H1 (cell line): ENCODE measurements around the gene COG3. TPM values are rescaled to one million over a fixed set of nuclear protein-coding genes. Genes with fewer than 3 reads are reported as not detected.

Experiments used
- CTCF ChIA-PET: fragments of 300-600 bp; sonication (Branson Sonifier 250); formaldehyde crosslinking; loops from one replicate; lab custom pipeline; 2021; ENCODE audit not compliant: partially characterized antibody; lab: Charles Lee
- POLR2A ChIA-PET: fragments of 300-600 bp; sonication (Branson Sonifier 250); formaldehyde crosslinking; loops from one replicate; lab custom pipeline; 2021; ENCODE audit warnings: inconsistent platforms; ENCODE audit not compliant: partially characterized antibody; lab: Charles Lee
- DNase-seq, 2 experiments: peaks; one replicate each; pipeline versions ENCODE4 v3.0.0 to v3.0.0-alpha.2; 2010 to 2022; ENCODE audit warnings: low spot score in 2 of 2, low read depth in 1 of 2, mixed read lengths in 1 of 2
- FAIRE-seq: peaks from 2 replicates; lab custom pipeline; 2011; peaks lifted over from hg19 to GRCh38; lab: Jason Lieb, UNC
- H2AFZ ChIP-seq: 2 replicates; pipeline ENCODE4 v1.8.1; 2012; ENCODE audit warnings: low read length, inconsistent platforms
- H2AK5ac ChIP-seq: 2 replicates; pipeline ENCODE4 v1.6.1; 2013; ENCODE audit warnings: low read depth, low read length
- H2BK120ac ChIP-seq: replicated peaks from 2 replicates; pipeline ENCODE3; 2013; ENCODE audit warnings: low read depth, low read length, inconsistent platforms
- H2BK12ac ChIP-seq: 2 replicates; pipeline ENCODE4 v1.6.1; 2013; ENCODE audit warnings: low read depth, low read length
- H2BK15ac ChIP-seq: 2 replicates; pipeline ENCODE4 v1.6.1; 2013; ENCODE audit warnings: low read length
- H2BK20ac ChIP-seq: 2 replicates; pipeline ENCODE4 v1.6.1; 2013; ENCODE audit warnings: low read length
- H2BK5ac ChIP-seq: 2 replicates; pipeline ENCODE4 v1.6.1; 2013; ENCODE audit warnings: low read depth, low read length
- H3K14ac ChIP-seq: 2 replicates; pipeline ENCODE4 v1.6.1; 2013; ENCODE audit warnings: inconsistent platforms; ENCODE audit not compliant: insufficient read length
- H3K18ac ChIP-seq: 2 replicates; pipeline ENCODE4 v1.6.1; 2013; ENCODE audit warnings: low read length; ENCODE audit errors: extremely low read depth
- H3K23ac ChIP-seq: 2 replicates; pipeline ENCODE4 v1.6.1; 2013; ENCODE audit warnings: inconsistent platforms; ENCODE audit not compliant: insufficient read length
- H3K23me2 ChIP-seq: 2 replicates; pipeline ENCODE4 v1.6.1; 2013; ENCODE audit warnings: low read depth, low read length
- H3K27ac ChIP-seq: 2 replicates; pipeline ENCODE4 v1.6.1; 2011; ENCODE audit warnings: low read depth, low read length, inconsistent platforms
- H3K27me3 ChIP-seq, 4 experiments: replicated peaks in 1 of 4; 1 replicate in 1 of 4; 2 replicates in 3 of 4; pipeline versions ENCODE4 v1.6.1 to v1.8.1; 2011 to 2013; ENCODE audit warnings: low read length in 3 of 4, mild to moderate bottlenecking in 3 of 4, inconsistent platforms in 2 of 4, mixed read lengths in 2 of 4, moderate library complexity in 1 of 4; ENCODE audit not compliant: control insufficient read depth in 3 of 4, insufficient read depth in 3 of 4; ENCODE audit errors: extremely low read depth in 1 of 4
- H3K36me3 ChIP-seq, 4 experiments: 2 replicates each; pipeline versions ENCODE4 v1.6.1 to v1.8.1; 2011 to 2013; ENCODE audit warnings: mild to moderate bottlenecking in 4 of 4, low read length in 3 of 4, moderate library complexity in 2 of 4, control low read depth in 1 of 4, inconsistent platforms in 1 of 4; ENCODE audit not compliant: insufficient read depth in 4 of 4, control insufficient read depth in 2 of 4
- H3K4ac ChIP-seq: replicated peaks from 2 replicates; pipeline ENCODE3; 2013; ENCODE audit warnings: low read length, low read depth, mixed read lengths, inconsistent platforms; ENCODE audit not compliant: insufficient read length
- H3K4me1 ChIP-seq, 4 experiments: replicated peaks in 1 of 4; 1 replicate in 1 of 4; 2 replicates in 3 of 4; pipeline versions ENCODE4 v1.6.1 to v1.8.1; 2011 to 2013; ENCODE audit warnings: low read length in 3 of 4, inconsistent platforms in 2 of 4, mixed read lengths in 1 of 4; ENCODE audit not compliant: insufficient read depth in 4 of 4, control insufficient read depth in 3 of 4
- H3K4me2 ChIP-seq, 2 experiments: 2 replicates each; pipeline versions ENCODE4 v1.6.1 to v1.8.1; 2011 to 2013; ENCODE audit warnings: low read depth in 2 of 2, low read length in 2 of 2, control low read depth in 1 of 2, inconsistent platforms in 1 of 2, mild to moderate bottlenecking in 1 of 2; ENCODE audit not compliant: insufficient read depth in 1 of 2
- H3K4me3 ChIP-seq, 4 experiments: fragments of 200-600, 300-600 bp in 1 of 4; sonication (generic), shearing (Covaris generic), sonication (Bioruptor Twin) in 1 of 4; 2 replicates each; pipeline versions ENCODE4 v1.5.1 to v1.8.1; 2011 to 2016; ENCODE audit warnings: low read length in 4 of 4, low read depth in 3 of 4, control low read depth in 2 of 4, inconsistent platforms in 2 of 4, mild to moderate bottlenecking in 2 of 4, mixed read lengths in 1 of 4, moderate library complexity in 1 of 4; ENCODE audit not compliant: insufficient read depth in 2 of 4; ENCODE audit errors: extremely low read depth in 1 of 4
- H3K56ac ChIP-seq: replicated peaks from 2 replicates; pipeline ENCODE3; 2013; ENCODE audit warnings: low read depth, mild to moderate bottlenecking, mixed read lengths, low read length, inconsistent platforms; ENCODE audit not compliant: insufficient read length
- H3K79me1 ChIP-seq: 2 replicates; pipeline ENCODE4 v1.6.1; 2013; ENCODE audit warnings: low read depth, low read length, control low read depth
- H3K79me2 ChIP-seq, 2 experiments: 2 replicates each; pipeline versions ENCODE4 v1.6.1 to v1.8.1; 2012 to 2013; ENCODE audit warnings: low read length in 2 of 2, mild to moderate bottlenecking in 2 of 2, inconsistent platforms in 1 of 2; ENCODE audit not compliant: insufficient read depth in 2 of 2, control insufficient read depth in 1 of 2
- H3K9ac ChIP-seq, 4 experiments: replicated peaks in 1 of 4; 1 replicate in 1 of 4; 2 replicates in 3 of 4; pipeline versions ENCODE4 v1.6.1 to v1.8.1; 2011 to 2013; ENCODE audit warnings: low read depth in 3 of 4, low read length in 3 of 4, control low read depth in 2 of 4, mild to moderate bottlenecking in 2 of 4, moderate library complexity in 2 of 4, inconsistent platforms in 1 of 4; ENCODE audit errors: extremely low read depth in 1 of 4
- H3K9me3 ChIP-seq, 2 experiments: 2 replicates each; pipeline versions ENCODE4 v1.6.1 to v1.8.1; 2012 to 2013; ENCODE audit warnings: mild to moderate bottlenecking in 2 of 2, moderate library complexity in 2 of 2, control low read depth in 1 of 2, inconsistent platforms in 1 of 2, low read depth in 1 of 2, low read length in 1 of 2, mixed read lengths in 1 of 2; ENCODE audit not compliant: insufficient read depth in 2 of 2
- H4K20me1 ChIP-seq, 2 experiments: replicated peaks in 1 of 2; 2 replicates each; pipeline versions ENCODE3 to v1.8.1; 2011 to 2013; ENCODE audit warnings: inconsistent platforms in 2 of 2, low read length in 2 of 2, mild to moderate bottlenecking in 1 of 2; ENCODE audit not compliant: insufficient read depth in 2 of 2, control insufficient read depth in 1 of 2
- H4K5ac ChIP-seq: 2 replicates; pipeline ENCODE4 v1.6.1; 2013; ENCODE audit warnings: low read length, low read depth, mixed read lengths, inconsistent platforms; ENCODE audit not compliant: insufficient read length
- H4K8ac ChIP-seq: 2 replicates; pipeline ENCODE4 v1.8.0; 2013; ENCODE audit warnings: mild to moderate bottlenecking, moderate library complexity, low read length, inconsistent platforms; ENCODE audit not compliant: insufficient read depth; ENCODE audit errors: extremely low read depth
- H4K91ac ChIP-seq: replicated peaks from 2 replicates; pipeline ENCODE3; 2013; ENCODE audit warnings: low read length, mixed read lengths, inconsistent platforms; ENCODE audit not compliant: insufficient read length
- BRCA1 ChIP-seq: IDR thresholded peaks from 2 replicates; pipeline ENCODE4 v1.6.1; 2012; ENCODE audit warnings: low read depth, low read length, improper control_type of control experiment
- CBX5 ChIP-seq: fragments of 300-800, 300-1000 bp; sonication (generic); IDR thresholded peaks from 2 replicates; pipeline ENCODE4 v1.7.1; 2016; ENCODE audit warnings: antibody characterized with exemption, low read length, low read depth
- CHD1 ChIP-seq: IDR thresholded peaks from 2 replicates; pipeline ENCODE4 v1.6.1; 2012; ENCODE audit warnings: low read depth, low read length, improper control_type of control experiment
- CHD2 ChIP-seq: IDR thresholded peaks from 2 replicates; pipeline ENCODE4 v1.6.1; 2012; ENCODE audit warnings: low read length, improper control_type of control experiment
- HDAC2 ChIP-seq, 2 experiments: fragments of 300-600 bp in 1 of 2; sonication (generic) in 1 of 2; IDR thresholded peaks; 2 replicates each; pipeline ENCODE4 v1.6.1; 2011 to 2012; ENCODE audit warnings: low read depth in 2 of 2, low read length in 2 of 2, mild to moderate bottlenecking in 2 of 2, moderate library complexity in 2 of 2, borderline replicate concordance in 1 of 2, inconsistent platforms in 1 of 2
- POU5F1 ChIP-seq: IDR thresholded peaks from 2 replicates; pipeline ENCODE4 v1.6.1; 2011; ENCODE audit warnings: low read depth, mild to moderate bottlenecking, low read length, moderate library complexity
- WGBS, 2 experiments: shearing (Covaris generic) in 1 of 2; methylation state at CpG; one replicate each; pipeline versions ENCODE4 v1.1.6 to v1.1.7; 2013 to 2015; ENCODE audit warnings: low lambda C conversion rate in 2 of 2, mixed read lengths in 2 of 2, inconsistent platforms in 1 of 2, low coverage in 1 of 2, missing lambda C conversion rate in 1 of 2; ENCODE audit not compliant: insufficient replicate concordance in 2 of 2, insufficient coverage in 1 of 2, insufficient read length in 1 of 2; ENCODE audit errors: extremely low coverage in 1 of 2, missing lambda C conversion rate in 1 of 2; 5-methylcytosine and 5-hydroxymethylcytosine counted together
- polyA plus RNA-seq, 7 experiments: library from polyadenylated mRNA; depleted of rRNA in 3 of 7; stranded (reverse) in 5 of 7; unstranded in 2 of 7; fragments of >200 nt in 5 of 7; fragments of 200-250 nt in 2 of 7; gene quantifications; 1 replicate in 5 of 7; 2 replicates in 1 of 7; 4 replicates in 1 of 7; pipeline versions ENCODE4 v1.2.1 to v1.2.3, GENCODE V29; 2011 to 2013; ENCODE audit warnings: missing spikeins in 2 of 7, mixed read lengths in 2 of 7
- total RNA-seq: library from RNA; stranded (reverse); fragmentation: NEBNext Ultra II Directional; extraction: Animal tissue kit (Norgen Biotek cat#: 25700); gene quantifications from 2 replicates; pipeline ENCODE4 v1.2.1, GENCODE V29; 2021
- TF ChIP-seq, protein P1 (sequence below): IDR thresholded peaks from 2 replicates; pipeline ENCODE4 v1.6.1; 2011; ENCODE audit warnings: low read length, improper control_type of control experiment

Gene COG3
- total and polyA plus RNA-seq, 2 of the 8 experiments (the other 6 are each of a cell fraction or from before 2014, with no cell fraction given) = 12.7 to 13.5 TPM

DNA sequence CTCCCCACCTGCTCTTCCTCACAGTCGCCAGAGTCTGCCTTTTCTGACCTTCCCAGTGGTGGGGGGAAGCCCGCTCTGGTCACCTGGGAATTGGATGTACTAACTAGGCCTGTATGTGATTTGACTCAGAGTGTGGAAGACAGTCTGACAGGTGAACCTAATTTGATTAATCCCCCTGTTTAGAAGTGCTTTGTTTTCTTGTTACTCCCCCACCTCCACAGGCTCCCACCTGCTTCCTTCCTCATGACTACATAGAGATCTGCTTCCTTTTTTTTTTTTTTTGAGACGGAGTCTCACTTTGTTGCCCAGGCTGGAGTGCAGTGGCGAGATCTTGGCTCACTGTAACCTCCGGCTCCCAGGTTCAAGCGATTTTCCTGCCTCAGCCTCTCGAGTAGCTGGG is 44.0 kb downstream of the COG3 start:
- no peaks in the 10 kb centered on the region for H3K9me3 ChIP-seq
- no peak overlapping the region for H2AFZ ChIP-seq
- no peaks in the 10 kb centered on the region for H3K79me2 ChIP-seq
- H3K9ac ChIP-seq = no peak overlapping the region
- POLR2A ChIA-PET = no interaction called here
- no peak overlapping the region for H4K5ac ChIP-seq
- H2BK15ac ChIP-seq = no peak overlapping the region
- H3K27me3 ChIP-seq = no peaks in the 10 kb centered on the region
- no peak for TF ChIP-seq CHD2
- TF ChIP-seq POU5F1 = no peak
- no peak for TF ChIP-seq CBX5
- TF ChIP-seq, protein P1, sequence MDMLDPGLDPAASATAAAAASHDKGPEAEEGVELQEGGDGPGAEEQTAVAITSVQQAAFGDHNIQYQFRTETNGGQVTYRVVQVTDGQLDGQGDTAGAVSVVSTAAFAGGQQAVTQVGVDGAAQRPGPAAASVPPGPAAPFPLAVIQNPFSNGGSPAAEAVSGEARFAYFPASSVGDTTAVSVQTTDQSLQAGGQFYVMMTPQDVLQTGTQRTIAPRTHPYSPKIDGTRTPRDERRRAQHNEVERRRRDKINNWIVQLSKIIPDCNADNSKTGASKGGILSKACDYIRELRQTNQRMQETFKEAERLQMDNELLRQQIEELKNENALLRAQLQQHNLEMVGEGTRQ = no peak
- TF ChIP-seq CHD1 = no peak
- no peak for TF ChIP-seq HDAC2 (IDR thresholded peaks at IDR 0.05; ENCODE audit: borderline replicate concordance in 1 of 2, low read depth in 2 of 2, low read length in 2 of 2)
- no peak for TF ChIP-seq BRCA1
- TF ChIP-seq, all 59 proteins: peak for 0
- Histone ChIP-seq H2AK5ac (no peak overlapping the region), H2BK20ac (no peak overlapping the region), H2BK5ac (no peak overlapping the region), H4K91ac (no peak overlapping the region), H3K18ac (no peak overlapping the region), H3K4me3 (no peak overlapping the region), H2BK12ac (no peak overlapping the region), H3K23me2 (no peaks in the 10 kb centered on the region), H3K56ac (no peak overlapping the region), H4K8ac (no peak overlapping the region), H3K36me3 (peaks cover 10 to 48% (median 24%) of the 10 kb centered on the region in 4 experiments), H3K4me1 (no peaks in the 10 kb centered on the region), H3K23ac (no peak overlapping the region), H3K14ac (no peak overlapping the region), H4K20me1 (peaks cover 2% of the 10 kb centered on the region in 2 experiments), H3K4ac (no peak overlapping the region), H3K79me1 (no peaks in the 10 kb centered on the region), H3K4me2 (no peak overlapping the region), H3K27ac (no peak overlapping the region), H2BK120ac (no peak overlapping the region)
- CTCF ChIA-PET = interaction anchor here (0.7 to 0.9 kb wide), 3 partner anchors 205 to 261 kb away, joined by 3 read pairs; no protein-coding TSS in a partner anchor
- DNase-seq (no peak), FAIRE-seq (no peak)
- WGBS, 2 experiments = 87% methylated on average over 5 of the region's 7 CpGs; no CpG with 5 or more reads in 1 of the 2 experiments
